H1 (cell line): Measurements from ENCODE around the gene EID1. TPM values are rescaled to one million over a fixed set of nuclear protein-coding genes. Genes with fewer than 3 reads are reported as not detected.

Experiments used
- CTCF ChIA-PET: fragments of 300-600 bp; sonication (Branson Sonifier 250); formaldehyde crosslinking; loops from one replicate; lab custom pipeline; 2021; ENCODE audit not compliant: partially characterized antibody; lab: Charles Lee
- POLR2A ChIA-PET: fragments of 300-600 bp; sonication (Branson Sonifier 250); formaldehyde crosslinking; loops from one replicate; lab custom pipeline; 2021; ENCODE audit warnings: inconsistent platforms; ENCODE audit not compliant: partially characterized antibody; lab: Charles Lee
- DNase-seq, 2 experiments: peaks; one replicate each; pipeline versions ENCODE4 v3.0.0 to v3.0.0-alpha.2; 2010 to 2022; ENCODE audit warnings: low spot score in 2 of 2, low read depth in 1 of 2, mixed read lengths in 1 of 2
- FAIRE-seq: peaks from 2 replicates; lab custom pipeline; 2011; peaks lifted over from hg19 to GRCh38; lab: Jason Lieb, UNC
- H2AFZ ChIP-seq: 2 replicates; pipeline ENCODE4 v1.8.1; 2012; ENCODE audit warnings: low read length, inconsistent platforms
- H2AK5ac ChIP-seq: 2 replicates; pipeline ENCODE4 v1.6.1; 2013; ENCODE audit warnings: low read depth, low read length
- H2BK120ac ChIP-seq: replicated peaks from 2 replicates; pipeline ENCODE3; 2013; ENCODE audit warnings: low read depth, low read length, inconsistent platforms
- H2BK12ac ChIP-seq: 2 replicates; pipeline ENCODE4 v1.6.1; 2013; ENCODE audit warnings: low read depth, low read length
- H2BK15ac ChIP-seq: 2 replicates; pipeline ENCODE4 v1.6.1; 2013; ENCODE audit warnings: low read length
- H2BK20ac ChIP-seq: 2 replicates; pipeline ENCODE4 v1.6.1; 2013; ENCODE audit warnings: low read length
- H2BK5ac ChIP-seq: 2 replicates; pipeline ENCODE4 v1.6.1; 2013; ENCODE audit warnings: low read depth, low read length
- H3K14ac ChIP-seq: 2 replicates; pipeline ENCODE4 v1.6.1; 2013; ENCODE audit warnings: inconsistent platforms; ENCODE audit not compliant: insufficient read length
- H3K18ac ChIP-seq: 2 replicates; pipeline ENCODE4 v1.6.1; 2013; ENCODE audit warnings: low read length; ENCODE audit errors: extremely low read depth
- H3K23ac ChIP-seq: 2 replicates; pipeline ENCODE4 v1.6.1; 2013; ENCODE audit warnings: inconsistent platforms; ENCODE audit not compliant: insufficient read length
- H3K23me2 ChIP-seq: 2 replicates; pipeline ENCODE4 v1.6.1; 2013; ENCODE audit warnings: low read depth, low read length
- H3K27ac ChIP-seq: 2 replicates; pipeline ENCODE4 v1.6.1; 2011; ENCODE audit warnings: low read depth, low read length, inconsistent platforms
- H3K27me3 ChIP-seq, 4 experiments: replicated peaks in 1 of 4; 1 replicate in 1 of 4; 2 replicates in 3 of 4; pipeline versions ENCODE4 v1.6.1 to v1.8.1; 2011 to 2013; ENCODE audit warnings: low read length in 3 of 4, mild to moderate bottlenecking in 3 of 4, inconsistent platforms in 2 of 4, mixed read lengths in 2 of 4, moderate library complexity in 1 of 4; ENCODE audit not compliant: control insufficient read depth in 3 of 4, insufficient read depth in 3 of 4; ENCODE audit errors: extremely low read depth in 1 of 4
- H3K36me3 ChIP-seq, 4 experiments: 2 replicates each; pipeline versions ENCODE4 v1.6.1 to v1.8.1; 2011 to 2013; ENCODE audit warnings: mild to moderate bottlenecking in 4 of 4, low read length in 3 of 4, moderate library complexity in 2 of 4, control low read depth in 1 of 4, inconsistent platforms in 1 of 4; ENCODE audit not compliant: insufficient read depth in 4 of 4, control insufficient read depth in 2 of 4
- H3K4ac ChIP-seq: replicated peaks from 2 replicates; pipeline ENCODE3; 2013; ENCODE audit warnings: low read length, low read depth, mixed read lengths, inconsistent platforms; ENCODE audit not compliant: insufficient read length
- H3K4me1 ChIP-seq, 4 experiments: replicated peaks in 1 of 4; 1 replicate in 1 of 4; 2 replicates in 3 of 4; pipeline versions ENCODE4 v1.6.1 to v1.8.1; 2011 to 2013; ENCODE audit warnings: low read length in 3 of 4, inconsistent platforms in 2 of 4, mixed read lengths in 1 of 4; ENCODE audit not compliant: insufficient read depth in 4 of 4, control insufficient read depth in 3 of 4
- H3K4me2 ChIP-seq, 2 experiments: 2 replicates each; pipeline versions ENCODE4 v1.6.1 to v1.8.1; 2011 to 2013; ENCODE audit warnings: low read depth in 2 of 2, low read length in 2 of 2, control low read depth in 1 of 2, inconsistent platforms in 1 of 2, mild to moderate bottlenecking in 1 of 2; ENCODE audit not compliant: insufficient read depth in 1 of 2
- H3K4me3 ChIP-seq, 4 experiments: fragments of 200-600, 300-600 bp in 1 of 4; sonication (generic), shearing (Covaris generic), sonication (Bioruptor Twin) in 1 of 4; 2 replicates each; pipeline versions ENCODE4 v1.5.1 to v1.8.1; 2011 to 2016; ENCODE audit warnings: low read length in 4 of 4, low read depth in 3 of 4, control low read depth in 2 of 4, inconsistent platforms in 2 of 4, mild to moderate bottlenecking in 2 of 4, mixed read lengths in 1 of 4, moderate library complexity in 1 of 4; ENCODE audit not compliant: insufficient read depth in 2 of 4; ENCODE audit errors: extremely low read depth in 1 of 4
- H3K56ac ChIP-seq: replicated peaks from 2 replicates; pipeline ENCODE3; 2013; ENCODE audit warnings: low read depth, mild to moderate bottlenecking, mixed read lengths, low read length, inconsistent platforms; ENCODE audit not compliant: insufficient read length
- H3K79me1 ChIP-seq: 2 replicates; pipeline ENCODE4 v1.6.1; 2013; ENCODE audit warnings: low read depth, low read length, control low read depth
- H3K79me2 ChIP-seq, 2 experiments: 2 replicates each; pipeline versions ENCODE4 v1.6.1 to v1.8.1; 2012 to 2013; ENCODE audit warnings: low read length in 2 of 2, mild to moderate bottlenecking in 2 of 2, inconsistent platforms in 1 of 2; ENCODE audit not compliant: insufficient read depth in 2 of 2, control insufficient read depth in 1 of 2
- H3K9ac ChIP-seq, 4 experiments: replicated peaks in 1 of 4; 1 replicate in 1 of 4; 2 replicates in 3 of 4; pipeline versions ENCODE4 v1.6.1 to v1.8.1; 2011 to 2013; ENCODE audit warnings: low read depth in 3 of 4, low read length in 3 of 4, control low read depth in 2 of 4, mild to moderate bottlenecking in 2 of 4, moderate library complexity in 2 of 4, inconsistent platforms in 1 of 4; ENCODE audit errors: extremely low read depth in 1 of 4
- H3K9me3 ChIP-seq, 2 experiments: 2 replicates each; pipeline versions ENCODE4 v1.6.1 to v1.8.1; 2012 to 2013; ENCODE audit warnings: mild to moderate bottlenecking in 2 of 2, moderate library complexity in 2 of 2, control low read depth in 1 of 2, inconsistent platforms in 1 of 2, low read depth in 1 of 2, low read length in 1 of 2, mixed read lengths in 1 of 2; ENCODE audit not compliant: insufficient read depth in 2 of 2
- H4K20me1 ChIP-seq, 2 experiments: replicated peaks in 1 of 2; 2 replicates each; pipeline versions ENCODE3 to v1.8.1; 2011 to 2013; ENCODE audit warnings: inconsistent platforms in 2 of 2, low read length in 2 of 2, mild to moderate bottlenecking in 1 of 2; ENCODE audit not compliant: insufficient read depth in 2 of 2, control insufficient read depth in 1 of 2
- H4K5ac ChIP-seq: 2 replicates; pipeline ENCODE4 v1.6.1; 2013; ENCODE audit warnings: low read length, low read depth, mixed read lengths, inconsistent platforms; ENCODE audit not compliant: insufficient read length
- H4K8ac ChIP-seq: 2 replicates; pipeline ENCODE4 v1.8.0; 2013; ENCODE audit warnings: mild to moderate bottlenecking, moderate library complexity, low read length, inconsistent platforms; ENCODE audit not compliant: insufficient read depth; ENCODE audit errors: extremely low read depth
- H4K91ac ChIP-seq: replicated peaks from 2 replicates; pipeline ENCODE3; 2013; ENCODE audit warnings: low read length, mixed read lengths, inconsistent platforms; ENCODE audit not compliant: insufficient read length
- polyA plus RNA-seq, 7 experiments: library from polyadenylated mRNA; depleted of rRNA in 3 of 7; stranded (reverse) in 5 of 7; unstranded in 2 of 7; fragments of >200 nt in 5 of 7; fragments of 200-250 nt in 2 of 7; gene quantifications; 1 replicate in 5 of 7; 2 replicates in 1 of 7; 4 replicates in 1 of 7; pipeline versions ENCODE4 v1.2.1 to v1.2.3, GENCODE V29; 2011 to 2013; ENCODE audit warnings: missing spikeins in 2 of 7, mixed read lengths in 2 of 7
- total RNA-seq: library from RNA; stranded (reverse); fragmentation: NEBNext Ultra II Directional; extraction: Animal tissue kit (Norgen Biotek cat#: 25700); gene quantifications from 2 replicates; pipeline ENCODE4 v1.2.1, GENCODE V29; 2021
- TF ChIP-seq, protein P1 (sequence below): fragments of 300-600 bp; sonication (generic); IDR thresholded peaks from 2 replicates; pipeline ENCODE4 v1.7.1; 2012; ENCODE audit warnings: low read length, moderate library complexity, mild to moderate bottlenecking, inconsistent platforms; ENCODE audit not compliant: insufficient replicate concordance

The EID1 gene
- total and polyA plus RNA-seq, 2 of the 8 experiments (the other 6 are each of a cell fraction or from before 2014, with no cell fraction given) = 101 to 110 TPM

DNA sequence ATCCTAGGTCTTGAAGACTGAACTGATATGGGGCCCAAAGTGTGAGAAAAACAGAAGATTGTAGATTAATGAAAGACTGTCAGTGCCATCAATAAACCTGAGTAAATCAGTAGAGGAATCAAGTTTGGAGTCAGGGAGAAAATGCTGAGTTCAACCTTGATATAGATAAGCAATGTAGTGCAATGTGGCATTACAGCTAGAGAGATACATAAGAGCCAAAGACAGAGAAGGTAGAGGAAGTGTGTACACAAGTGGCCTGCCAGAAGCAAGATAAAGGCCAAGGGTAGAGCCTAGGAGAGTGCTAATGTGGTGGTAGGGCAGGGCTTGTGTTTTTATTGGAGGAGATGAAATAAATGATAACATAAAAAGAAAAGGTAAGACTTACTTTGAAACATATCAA lies 26.0 kb upstream of the EID1 start:
- no peak overlapping the region for H2AFZ ChIP-seq
- no peaks in the 10 kb centered on the region for H4K20me1 ChIP-seq
- H2BK12ac ChIP-seq = no peak overlapping the region
- H3K4me2 ChIP-seq = no peak overlapping the region
- CTCF ChIA-PET = interaction anchor here (0.8 kb wide), 1 partner anchor 378 kb away, joined by 4 read pairs; no protein-coding TSS in a partner anchor
- peaks cover 0 to 12% (median 5%) of the 10 kb centered on the region in 4 experiments; a peak in 4 of 7 replicates for H3K4me1 ChIP-seq
- no peak overlapping the region for H2BK5ac ChIP-seq
- H4K8ac ChIP-seq = no peak overlapping the region
- H3K9me3 ChIP-seq = no peaks in the 10 kb centered on the region
- H3K79me2 ChIP-seq = no peaks in the 10 kb centered on the region
- no peak overlapping the region for H2BK15ac ChIP-seq
- no peak overlapping the region for H3K4me3 ChIP-seq
- no peak overlapping the region for H4K91ac ChIP-seq
- no peak for FAIRE-seq
- DNase-seq = no peak
- H3K36me3 ChIP-seq = no peaks in the 10 kb centered on the region
- H3K27me3 ChIP-seq = no peaks in the 10 kb centered on the region
- POLR2A ChIA-PET = no interaction called here
- no peak overlapping the region for H2BK20ac ChIP-seq
- H3K23me2 ChIP-seq = no peaks in the 10 kb centered on the region
- no peaks in the 10 kb centered on the region for H3K79me1 ChIP-seq
- H3K56ac ChIP-seq = no peak overlapping the region
- no peak overlapping the region for H3K27ac ChIP-seq
- no peak overlapping the region for H3K4ac ChIP-seq
- no peak overlapping the region for H2AK5ac ChIP-seq
- no peak overlapping the region for H3K14ac ChIP-seq
- no peak overlapping the region for H2BK120ac ChIP-seq
- no peak overlapping the region for H3K18ac ChIP-seq
- H3K23ac ChIP-seq = no peak overlapping the region
- no peak overlapping the region for H3K9ac ChIP-seq
- H4K5ac ChIP-seq = no peak overlapping the region
- TF ChIP-seq, protein P1, sequence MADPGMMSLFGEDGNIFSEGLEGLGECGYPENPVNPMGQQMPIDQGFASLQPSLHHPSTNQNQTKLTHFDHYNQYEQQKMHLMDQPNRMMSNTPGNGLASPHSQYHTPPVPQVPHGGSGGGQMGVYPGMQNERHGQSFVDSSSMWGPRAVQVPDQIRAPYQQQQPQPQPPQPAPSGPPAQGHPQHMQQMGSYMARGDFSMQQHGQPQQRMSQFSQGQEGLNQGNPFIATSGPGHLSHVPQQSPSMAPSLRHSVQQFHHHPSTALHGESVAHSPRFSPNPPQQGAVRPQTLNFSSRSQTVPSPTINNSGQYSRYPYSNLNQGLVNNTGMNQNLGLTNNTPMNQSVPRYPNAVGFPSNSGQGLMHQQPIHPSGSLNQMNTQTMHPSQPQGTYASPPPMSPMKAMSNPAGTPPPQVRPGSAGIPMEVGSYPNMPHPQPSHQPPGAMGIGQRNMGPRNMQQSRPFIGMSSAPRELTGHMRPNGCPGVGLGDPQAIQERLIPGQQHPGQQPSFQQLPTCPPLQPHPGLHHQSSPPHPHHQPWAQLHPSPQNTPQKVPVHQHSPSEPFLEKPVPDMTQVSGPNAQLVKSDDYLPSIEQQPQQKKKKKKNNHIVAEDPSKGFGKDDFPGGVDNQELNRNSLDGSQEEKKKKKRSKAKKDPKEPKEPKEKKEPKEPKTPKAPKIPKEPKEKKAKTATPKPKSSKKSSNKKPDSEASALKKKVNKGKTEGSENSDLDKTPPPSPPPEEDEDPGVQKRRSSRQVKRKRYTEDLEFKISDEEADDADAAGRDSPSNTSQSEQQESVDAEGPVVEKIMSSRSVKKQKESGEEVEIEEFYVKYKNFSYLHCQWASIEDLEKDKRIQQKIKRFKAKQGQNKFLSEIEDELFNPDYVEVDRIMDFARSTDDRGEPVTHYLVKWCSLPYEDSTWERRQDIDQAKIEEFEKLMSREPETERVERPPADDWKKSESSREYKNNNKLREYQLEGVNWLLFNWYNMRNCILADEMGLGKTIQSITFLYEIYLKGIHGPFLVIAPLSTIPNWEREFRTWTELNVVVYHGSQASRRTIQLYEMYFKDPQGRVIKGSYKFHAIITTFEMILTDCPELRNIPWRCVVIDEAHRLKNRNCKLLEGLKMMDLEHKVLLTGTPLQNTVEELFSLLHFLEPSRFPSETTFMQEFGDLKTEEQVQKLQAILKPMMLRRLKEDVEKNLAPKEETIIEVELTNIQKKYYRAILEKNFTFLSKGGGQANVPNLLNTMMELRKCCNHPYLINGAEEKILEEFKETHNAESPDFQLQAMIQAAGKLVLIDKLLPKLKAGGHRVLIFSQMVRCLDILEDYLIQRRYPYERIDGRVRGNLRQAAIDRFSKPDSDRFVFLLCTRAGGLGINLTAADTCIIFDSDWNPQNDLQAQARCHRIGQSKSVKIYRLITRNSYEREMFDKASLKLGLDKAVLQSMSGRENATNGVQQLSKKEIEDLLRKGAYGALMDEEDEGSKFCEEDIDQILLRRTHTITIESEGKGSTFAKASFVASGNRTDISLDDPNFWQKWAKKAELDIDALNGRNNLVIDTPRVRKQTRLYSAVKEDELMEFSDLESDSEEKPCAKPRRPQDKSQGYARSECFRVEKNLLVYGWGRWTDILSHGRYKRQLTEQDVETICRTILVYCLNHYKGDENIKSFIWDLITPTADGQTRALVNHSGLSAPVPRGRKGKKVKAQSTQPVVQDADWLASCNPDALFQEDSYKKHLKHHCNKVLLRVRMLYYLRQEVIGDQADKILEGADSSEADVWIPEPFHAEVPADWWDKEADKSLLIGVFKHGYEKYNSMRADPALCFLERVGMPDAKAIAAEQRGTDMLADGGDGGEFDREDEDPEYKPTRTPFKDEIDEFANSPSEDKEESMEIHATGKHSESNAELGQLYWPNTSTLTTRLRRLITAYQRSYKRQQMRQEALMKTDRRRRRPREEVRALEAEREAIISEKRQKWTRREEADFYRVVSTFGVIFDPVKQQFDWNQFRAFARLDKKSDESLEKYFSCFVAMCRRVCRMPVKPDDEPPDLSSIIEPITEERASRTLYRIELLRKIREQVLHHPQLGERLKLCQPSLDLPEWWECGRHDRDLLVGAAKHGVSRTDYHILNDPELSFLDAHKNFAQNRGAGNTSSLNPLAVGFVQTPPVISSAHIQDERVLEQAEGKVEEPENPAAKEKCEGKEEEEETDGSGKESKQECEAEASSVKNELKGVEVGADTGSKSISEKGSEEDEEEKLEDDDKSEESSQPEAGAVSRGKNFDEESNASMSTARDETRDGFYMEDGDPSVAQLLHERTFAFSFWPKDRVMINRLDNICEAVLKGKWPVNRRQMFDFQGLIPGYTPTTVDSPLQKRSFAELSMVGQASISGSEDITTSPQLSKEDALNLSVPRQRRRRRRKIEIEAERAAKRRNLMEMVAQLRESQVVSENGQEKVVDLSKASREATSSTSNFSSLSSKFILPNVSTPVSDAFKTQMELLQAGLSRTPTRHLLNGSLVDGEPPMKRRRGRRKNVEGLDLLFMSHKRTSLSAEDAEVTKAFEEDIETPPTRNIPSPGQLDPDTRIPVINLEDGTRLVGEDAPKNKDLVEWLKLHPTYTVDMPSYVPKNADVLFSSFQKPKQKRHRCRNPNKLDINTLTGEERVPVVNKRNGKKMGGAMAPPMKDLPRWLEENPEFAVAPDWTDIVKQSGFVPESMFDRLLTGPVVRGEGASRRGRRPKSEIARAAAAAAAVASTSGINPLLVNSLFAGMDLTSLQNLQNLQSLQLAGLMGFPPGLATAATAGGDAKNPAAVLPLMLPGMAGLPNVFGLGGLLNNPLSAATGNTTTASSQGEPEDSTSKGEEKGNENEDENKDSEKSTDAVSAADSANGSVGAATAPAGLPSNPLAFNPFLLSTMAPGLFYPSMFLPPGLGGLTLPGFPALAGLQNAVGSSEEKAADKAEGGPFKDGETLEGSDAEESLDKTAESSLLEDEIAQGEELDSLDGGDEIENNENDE = no peak
